Lung (tissue), 12 donors: Measurements from ENCODE around the gene CD3D. TPM values are rescaled to one million over a fixed set of nuclear protein-coding genes. Genes with fewer than 3 reads are reported as not detected.

ENCODE experiments used
- ATAC-seq: fragments of 200-7000 bp; cut with Tn5 transposase; one replicate; pipeline ENCODE4 v1.9.1; 2020; ENCODE audit warnings: moderate number of reproducible peaks; ENCODE audit not compliant: insufficient read depth, low FRiP score
- DNase-seq, 3 donors: peaks; one replicate each; pipeline ENCODE4 v3.0.0-alpha.2; 2013 to 2017
- H3K27ac ChIP-seq, 2 donors: one replicate each; pipeline ENCODE4 v1.5.1; 2013; ENCODE audit warnings: mild to moderate bottlenecking in 2 of 2, moderate library complexity in 2 of 2, control low read depth in 1 of 2, inconsistent platforms in 1 of 2, low read depth in 1 of 2, low read length in 1 of 2
- H3K27me3 ChIP-seq, 3 donors: one replicate each; pipeline ENCODE4 v1.5.1; 2013; ENCODE audit warnings: low read length in 2 of 3; ENCODE audit not compliant: control insufficient read depth in 3 of 3, insufficient read depth in 3 of 3
- H3K36me3 ChIP-seq, 4 donors: one replicate each; pipeline ENCODE4 v1.5.1; 2013; ENCODE audit warnings: low read length in 4 of 4, mild to moderate bottlenecking in 1 of 4, moderate library complexity in 1 of 4; ENCODE audit not compliant: control insufficient read depth in 4 of 4, insufficient read depth in 4 of 4
- H3K4me1 ChIP-seq, 5 donors: one replicate each; pipeline ENCODE4 v1.5.1; 2013; ENCODE audit warnings: low read length in 5 of 5, mild to moderate bottlenecking in 2 of 5, moderate library complexity in 1 of 5; ENCODE audit not compliant: control insufficient read depth in 5 of 5, insufficient read depth in 5 of 5
- H3K4me3 ChIP-seq: one replicate; pipeline ENCODE4 v1.5.1; 2013; ENCODE audit warnings: mild to moderate bottlenecking, control low read depth, moderate library complexity
- H3K9ac ChIP-seq, 2 donors: one replicate each; pipeline ENCODE4 v1.5.1; 2013; ENCODE audit warnings: low read length in 2 of 2, control low read depth in 1 of 2; ENCODE audit not compliant: insufficient read depth in 1 of 2
- H3K9me3 ChIP-seq, 4 donors: one replicate each; pipeline ENCODE4 v1.5.1; 2013; ENCODE audit warnings: low read length in 3 of 4, mild to moderate bottlenecking in 1 of 4, moderate library complexity in 1 of 4; ENCODE audit not compliant: control insufficient read depth in 4 of 4, insufficient read depth in 3 of 4
- WGBS, 2 donors: extraction: QIAGEN DNeasy Blood & Tissue Kit; methylation state at CpG; one replicate each; pipeline ENCODE4 v1.1.7; 2013; 5-methylcytosine and 5-hydroxymethylcytosine counted together
- polyA plus RNA-seq, 2 donors: library from polyadenylated mRNA; stranded (reverse); fragments of 200-250 nt; gene quantifications; one replicate each; pipeline ENCODE4 v1.2.1, GENCODE V29; 2013
- total RNA-seq, 2 donors: library from RNA; depleted of rRNA in 1 of 2; stranded (reverse); fragments of >200 nt in 1 of 2; gene quantifications; one replicate each; pipeline ENCODE4 v1.2.1, GENCODE V29; 2014 to 2021
- TF ChIP-seq, protein P1 (sequence below): IDR thresholded peaks from 2 replicates; pipeline ENCODE4 v1.5.1; 2012; ENCODE audit warnings: mild to moderate bottlenecking; ENCODE audit errors: control extremely low read depth, extremely low read depth
- donor health status: control.
- donor health status: control.
- donor health status: Bipolar disorder and iron deficiency.
- donor health status: healthy.
- donor health status: DM: yes; HTN: yes; CAD: no.

CD3D gene
- total and polyA plus RNA-seq, 4 donors = 3.8 to 9.9 (median 8.7) TPM

DNA sequence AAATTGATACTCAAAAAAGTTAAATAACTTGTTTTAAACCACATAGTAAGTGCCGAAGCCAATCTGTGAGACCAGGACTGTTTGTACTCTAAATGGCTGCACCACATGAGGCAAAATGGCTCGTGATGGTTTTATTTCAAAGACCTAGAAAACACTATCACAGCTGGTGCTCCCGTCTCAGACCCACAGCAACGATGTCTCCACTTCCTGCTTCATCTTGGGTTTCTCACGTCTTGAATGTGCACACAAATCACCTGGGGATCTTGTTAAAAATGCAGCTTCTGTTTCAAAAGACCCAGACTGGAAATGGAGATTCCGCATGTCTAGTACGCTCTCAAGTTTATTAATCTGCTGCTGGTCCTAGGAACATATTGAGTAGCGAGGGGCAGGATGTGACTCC, 36.8 kb downstream of the CD3D start:
- peaks cover 0 to 6% (median 3%) of the 10 kb centered on the region in 3 donors for H3K27me3 ChIP-seq
- WGBS, 2 donors = 66 to 67% methylated on average over 8 of the region's 8 CpGs
- no peak overlapping the region for H3K4me3 ChIP-seq
- no peaks in the 10 kb centered on the region for H3K9me3 ChIP-seq
- no peak for ATAC-seq
- H3K9ac ChIP-seq = no peak overlapping the region
- no peak for DNase-seq
- TF ChIP-seq, protein P1, sequence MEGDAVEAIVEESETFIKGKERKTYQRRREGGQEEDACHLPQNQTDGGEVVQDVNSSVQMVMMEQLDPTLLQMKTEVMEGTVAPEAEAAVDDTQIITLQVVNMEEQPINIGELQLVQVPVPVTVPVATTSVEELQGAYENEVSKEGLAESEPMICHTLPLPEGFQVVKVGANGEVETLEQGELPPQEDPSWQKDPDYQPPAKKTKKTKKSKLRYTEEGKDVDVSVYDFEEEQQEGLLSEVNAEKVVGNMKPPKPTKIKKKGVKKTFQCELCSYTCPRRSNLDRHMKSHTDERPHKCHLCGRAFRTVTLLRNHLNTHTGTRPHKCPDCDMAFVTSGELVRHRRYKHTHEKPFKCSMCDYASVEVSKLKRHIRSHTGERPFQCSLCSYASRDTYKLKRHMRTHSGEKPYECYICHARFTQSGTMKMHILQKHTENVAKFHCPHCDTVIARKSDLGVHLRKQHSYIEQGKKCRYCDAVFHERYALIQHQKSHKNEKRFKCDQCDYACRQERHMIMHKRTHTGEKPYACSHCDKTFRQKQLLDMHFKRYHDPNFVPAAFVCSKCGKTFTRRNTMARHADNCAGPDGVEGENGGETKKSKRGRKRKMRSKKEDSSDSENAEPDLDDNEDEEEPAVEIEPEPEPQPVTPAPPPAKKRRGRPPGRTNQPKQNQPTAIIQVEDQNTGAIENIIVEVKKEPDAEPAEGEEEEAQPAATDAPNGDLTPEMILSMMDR = no peak
- no peaks in the 10 kb centered on the region for H3K36me3 ChIP-seq
- H3K4me1 ChIP-seq = no peaks in the 10 kb centered on the region
- H3K27ac ChIP-seq = no peak overlapping the region

DNA sequence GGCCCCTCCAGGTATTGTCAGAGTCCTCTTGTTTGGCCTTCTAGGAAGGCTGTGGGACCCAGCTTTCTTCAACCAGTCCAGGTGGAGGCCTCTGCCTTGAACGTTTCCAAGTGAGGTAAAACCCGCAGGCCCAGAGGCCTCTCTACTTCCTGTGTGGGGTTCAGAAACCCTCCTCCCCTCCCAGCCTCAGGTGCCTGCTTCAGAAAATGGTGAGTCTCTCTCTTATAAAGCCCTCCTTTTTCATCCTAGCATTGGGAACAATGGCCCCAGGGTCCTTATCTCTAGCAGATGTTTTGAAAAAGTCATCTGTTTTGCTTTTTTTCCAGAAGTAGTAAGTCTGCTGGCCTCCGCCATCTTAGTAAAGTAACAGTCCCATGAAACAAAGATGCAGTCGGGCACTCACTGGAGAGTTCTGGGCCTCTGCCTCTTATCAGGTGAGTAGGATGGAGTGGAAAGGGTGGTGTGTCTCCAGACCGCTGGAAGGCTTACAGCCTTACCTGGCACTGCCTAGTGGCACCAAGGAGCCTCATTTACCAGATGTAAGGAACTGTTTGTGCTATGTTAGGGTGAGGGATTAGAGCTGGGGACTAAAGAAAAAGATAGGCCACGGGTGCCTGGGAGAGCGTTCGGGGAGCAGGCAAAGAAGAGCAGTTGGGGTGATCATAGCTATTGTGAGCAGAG, 37.8 kb downstream of the CD3D start, which contains the start of gene CD3E:
TSS of gene CD3E (plus strand) at position 163 of the 681 bp plus-strand sequence. CDS start at position 386, 223 bp downstream.
- no peaks in the 10 kb centered on the region for H3K36me3 ChIP-seq
- DNase-seq (no peak), ATAC-seq (no peak)
- no peak within 1 kb of the TSS for H3K4me3 ChIP-seq
- WGBS, 2 donors = 74 to 75% methylated on average over 8 of the region's 8 CpGs
- no peaks in the 10 kb centered on the region for H3K9me3 ChIP-seq
- H3K4me1 ChIP-seq = no peaks in the 10 kb centered on the region
- H3K27ac ChIP-seq = no peak within 1 kb of the TSS
- peaks cover 0 to 6% (median 3%) of the 10 kb centered on the region in 3 donors for H3K27me3 ChIP-seq
- TF ChIP-seq, protein P1 = no peak
- H3K9ac ChIP-seq = no peak within 1 kb of the TSS

DNA sequence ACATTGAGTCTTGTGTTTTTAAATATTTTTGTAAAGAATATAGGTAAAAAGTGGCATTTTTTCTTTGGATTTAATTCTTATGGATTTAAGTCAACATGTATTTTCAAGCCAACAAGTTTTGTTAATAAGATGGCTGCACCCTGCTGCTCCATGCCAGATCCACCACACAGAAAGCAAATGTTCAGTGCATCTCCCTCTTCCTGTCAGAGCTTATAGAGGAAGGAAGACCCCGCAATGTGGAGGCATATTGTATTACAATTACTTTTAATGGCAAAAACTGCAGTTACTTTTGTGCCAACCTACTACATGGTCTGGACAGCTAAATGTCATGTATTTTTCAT, 38.3 kb downstream of the CD3D start:
- no peaks in the 10 kb centered on the region for H3K4me1 ChIP-seq
- no peak overlapping the region for H3K4me3 ChIP-seq
- H3K36me3 ChIP-seq = no peaks in the 10 kb centered on the region
- H3K9ac ChIP-seq = no peak overlapping the region
- DNase-seq = no peak
- TF ChIP-seq, protein P1 = no peak
- H3K9me3 ChIP-seq = no peaks in the 10 kb centered on the region
- WGBS, 2 donors = 50 to 60% methylated on average over 1 of the region's 1 CpG
- ATAC-seq = no peak
- peaks cover 0 to 6% (median 0%) of the 10 kb centered on the region in 3 donors for H3K27me3 ChIP-seq
- no peak overlapping the region for H3K27ac ChIP-seq
